HG03460 (cell line): Measurements from ENCODE around the gene FBF1.
"Not testable (repeated sequence)": the region's sequence is repeated elsewhere in the genome, so short reads cannot be mapped to it uniquely, and the experiment has no call there.

ENCODE experiments used
- ATAC-seq: cut with Tn5 transposase; IDR thresholded peaks from one replicate; pipeline ENCODE4 v1.9.1; 2021; ENCODE audit not compliant: unreplicated experiment

FBF1 gene, protein sequence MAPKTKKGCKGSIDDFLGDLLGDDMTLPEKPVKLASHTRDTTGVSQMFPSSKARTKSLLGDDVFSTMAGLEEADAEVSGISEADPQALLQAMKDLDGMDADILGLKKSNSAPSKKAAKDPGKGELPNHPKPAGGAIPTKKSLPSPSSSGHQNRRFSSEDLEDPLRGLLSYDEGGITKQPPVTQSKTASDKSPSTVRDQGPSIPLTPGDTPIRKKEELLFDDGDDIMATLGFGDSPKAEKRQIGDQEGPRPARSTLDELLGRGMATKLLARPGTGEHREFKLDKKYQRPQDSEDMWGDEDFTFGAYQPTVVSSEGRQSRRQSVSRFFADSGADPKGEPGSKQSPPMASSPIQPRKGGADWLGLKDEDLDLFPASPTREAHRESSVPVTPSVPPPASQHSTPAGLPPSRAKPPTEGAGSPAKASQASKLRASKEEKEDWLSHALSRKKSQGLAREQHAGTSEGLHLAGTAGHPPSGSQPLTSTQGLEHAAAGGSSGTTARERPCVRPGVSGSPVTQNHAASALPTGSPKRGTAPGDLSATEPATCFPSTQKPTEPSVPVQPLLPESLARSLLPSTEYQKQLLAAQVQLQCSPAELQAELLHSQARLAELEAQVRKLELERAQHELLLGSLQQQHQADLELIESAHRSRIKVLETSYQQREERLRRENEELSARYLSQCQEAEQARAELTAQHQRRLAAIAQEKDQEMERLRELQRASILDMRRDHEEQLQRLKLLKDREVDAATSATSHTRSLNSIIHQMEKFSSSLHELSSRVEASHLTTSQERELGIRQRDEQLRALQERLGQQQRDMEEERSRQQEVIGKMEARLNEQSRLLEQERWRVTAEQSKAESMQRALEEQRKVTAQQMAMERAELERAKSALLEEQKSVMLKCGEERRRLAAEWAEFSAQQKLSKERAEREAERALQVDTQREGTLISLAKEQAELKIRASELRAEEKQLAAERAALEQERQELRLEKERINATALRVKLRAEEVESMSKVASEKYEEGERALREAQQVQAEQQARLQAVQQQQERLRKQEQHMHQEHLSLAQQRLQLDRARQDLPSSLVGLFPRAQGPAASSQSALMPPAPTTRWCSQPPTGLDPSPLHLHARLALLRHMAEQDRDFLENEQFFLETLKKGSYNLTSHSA

DNA sequence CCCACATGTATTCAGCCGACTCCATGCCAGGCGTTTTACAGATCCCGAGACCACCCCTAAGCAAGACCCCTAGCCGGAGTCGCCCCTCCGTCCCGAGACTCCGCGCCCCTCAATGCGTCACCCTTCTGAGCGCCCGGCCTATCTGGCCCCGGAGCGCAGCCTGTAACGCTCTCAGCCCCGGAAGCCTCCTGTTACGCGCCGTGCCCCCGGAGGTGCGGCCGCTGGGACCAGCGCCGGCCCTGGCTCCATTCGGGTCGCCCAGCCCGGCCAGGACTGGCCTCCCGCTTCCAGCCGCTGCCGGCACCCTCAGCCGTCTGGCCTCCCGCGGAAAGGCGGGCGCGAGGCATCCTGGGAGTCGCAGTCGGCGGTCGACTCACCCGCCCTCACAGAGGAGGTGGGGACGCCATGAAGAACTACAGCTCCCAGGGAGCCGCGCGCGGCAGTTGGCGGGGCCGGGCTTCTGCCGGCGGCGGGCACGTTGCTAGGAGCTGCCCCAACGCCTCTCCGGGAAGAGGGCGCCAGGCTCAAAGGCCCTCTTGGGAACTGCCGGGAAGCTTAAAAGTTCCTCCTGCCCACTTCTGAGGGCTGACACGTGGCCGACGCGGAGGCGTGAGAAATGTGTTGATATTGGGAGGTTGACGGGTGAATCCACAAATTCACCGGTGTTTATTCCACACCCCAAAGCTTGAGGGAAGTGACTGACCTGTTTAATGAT, at the start of gene FBF1:
Gene FBF1, minus strand, starts transcription at position 316 of the 715 bp plus-strand sequence. CDS start 2,893 bp downstream, outside the sequence.
- peak; percentile 97 for ATAC-seq

DNA sequence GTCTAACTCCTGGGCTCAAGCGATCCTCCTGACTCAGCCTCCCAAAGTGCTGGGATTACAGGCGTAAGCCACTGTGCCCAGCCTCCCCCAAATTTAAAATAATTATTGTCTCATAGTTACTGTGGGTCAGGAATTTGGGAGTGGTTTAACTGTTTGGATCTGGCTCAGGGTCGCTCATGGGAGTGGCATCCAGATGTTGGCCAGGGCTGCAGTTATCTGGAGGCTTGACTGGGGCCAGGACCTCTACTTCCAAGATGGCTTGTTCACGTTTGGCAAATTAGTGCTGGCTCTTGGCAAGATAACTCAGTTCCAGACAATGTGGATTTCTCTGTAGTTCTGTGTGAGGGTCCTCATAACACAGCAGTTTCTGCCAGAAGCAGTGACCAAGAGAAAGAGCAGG, 46.2 kb upstream of the FBF1 start:
- no peak for ATAC-seq

- ATAC-seq: no peak
Observed at GRCh38 chr17:75985986-75986385, 45.1 kb upstream of the FBF1 start.

GRCh38 chr17:75983501-75984181, 42.8 kb upstream of the FBF1 start:
- ATAC-seq: no peak

- no peak for ATAC-seq
Observed at GRCh38 chr17:75981019-75981615, 40.3 kb upstream of the FBF1 start.

GRCh38 chr17:75980188-75981018, 39.6 kb upstream of the FBF1 start:
- no peak for ATAC-seq

DNA sequence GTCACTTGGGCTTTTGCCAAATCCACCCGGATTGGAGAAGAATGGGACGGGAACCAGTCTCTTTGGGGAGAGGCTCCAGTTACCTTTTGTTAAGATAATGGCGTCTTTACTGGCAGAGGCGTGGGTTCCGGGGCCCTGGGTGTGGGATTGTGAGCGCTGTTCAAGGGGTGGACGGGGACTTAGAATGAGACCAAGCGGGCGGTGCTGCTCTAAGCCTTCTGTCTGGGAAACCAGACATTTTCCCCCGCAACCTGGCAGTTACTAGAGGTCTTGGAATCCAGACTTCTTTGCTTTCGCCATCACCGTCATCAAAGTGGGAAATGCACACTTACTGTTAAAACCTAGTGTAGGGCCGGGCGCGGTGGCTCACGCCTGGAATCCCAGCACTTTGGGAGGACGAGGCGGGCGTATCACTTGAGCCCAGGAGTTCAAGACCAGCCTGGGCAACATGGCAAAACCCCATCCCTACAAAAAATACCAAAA, 38.9 kb upstream of the FBF1 start:
- ATAC-seq: peak; percentile 18

DNA sequence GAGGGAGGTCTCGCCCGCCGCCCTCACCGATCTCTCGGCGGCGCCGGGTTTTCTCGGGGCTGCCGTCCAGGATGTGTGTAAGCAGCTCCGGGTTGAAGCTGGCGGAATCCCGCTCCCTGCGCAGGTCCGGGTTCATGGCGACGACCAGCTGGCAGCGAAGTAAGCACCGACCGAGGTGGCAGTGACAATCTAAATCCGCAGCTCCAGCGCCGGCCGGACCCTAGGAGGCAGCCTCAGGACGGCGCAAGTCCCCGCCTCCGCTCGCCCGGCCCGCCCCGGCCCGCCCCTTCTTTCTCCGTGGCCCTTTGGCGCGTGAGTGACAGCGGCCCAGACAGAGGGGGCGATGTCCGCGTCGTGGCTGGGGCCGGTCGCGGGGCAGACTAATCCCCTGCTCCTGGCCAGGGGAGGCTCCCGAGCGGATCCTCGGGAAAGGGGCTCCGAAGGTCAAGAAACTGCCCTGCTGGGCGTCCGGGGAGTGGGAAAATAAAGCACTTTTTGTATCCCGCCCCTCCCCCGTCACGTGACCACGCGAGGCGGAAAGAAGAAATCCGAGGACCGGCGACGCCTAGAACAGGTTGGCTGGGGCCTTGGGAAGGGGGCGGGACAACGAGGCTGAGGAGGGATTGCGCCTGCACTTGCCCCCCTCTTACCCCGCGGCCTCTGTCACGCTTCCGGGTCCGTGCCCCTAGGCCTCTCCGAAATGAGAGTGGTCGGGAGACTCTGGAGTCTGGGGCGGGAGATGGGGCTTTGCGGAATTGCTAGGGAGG, 38.3 kb upstream of the FBF1 start, which contains the start of the genes ACOX1 and TEN1:
Gene ACOX1, minus strand, starts transcription at position 229 of the 767 bp plus-strand sequence. Its CDS starts 93 bp downstream, at position 136.
Gene TEN1, plus strand, starts transcription at position 303 of the 767 bp plus-strand sequence. CDS start 6,953 bp downstream, outside the sequence.
- peak; percentile 92 for ATAC-seq

DNA sequence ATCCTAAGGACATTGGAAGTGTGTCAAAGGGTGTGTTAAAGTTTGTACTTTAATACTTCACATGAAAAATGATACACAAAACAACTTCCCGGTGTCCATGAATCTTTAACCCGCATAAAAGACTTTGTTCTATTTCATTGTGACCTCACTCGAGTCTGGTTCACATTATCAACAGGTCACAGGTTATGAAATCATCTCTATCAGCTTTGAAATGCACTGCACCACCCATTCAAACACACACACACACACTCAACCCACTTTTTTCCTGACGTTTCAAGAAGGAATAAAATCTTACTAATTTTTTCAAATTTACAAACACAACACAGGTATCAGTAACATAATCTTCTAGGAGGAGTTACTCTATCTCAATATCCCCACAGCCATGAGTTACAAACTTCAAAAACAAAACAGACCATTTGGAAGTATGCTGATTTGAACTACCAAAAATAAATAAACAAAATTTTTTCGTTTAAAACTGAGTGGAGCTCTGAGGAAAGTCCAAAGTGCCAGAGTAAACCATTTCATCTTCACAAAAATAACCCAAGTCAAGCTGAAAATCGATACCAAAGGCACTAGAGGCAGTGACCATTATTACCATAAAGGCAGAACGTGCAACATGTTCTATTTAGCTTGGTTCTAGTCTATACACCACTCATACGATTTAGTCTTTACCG, 35.5 kb upstream of the FBF1 start:
- ATAC-seq: no peak

DNA sequence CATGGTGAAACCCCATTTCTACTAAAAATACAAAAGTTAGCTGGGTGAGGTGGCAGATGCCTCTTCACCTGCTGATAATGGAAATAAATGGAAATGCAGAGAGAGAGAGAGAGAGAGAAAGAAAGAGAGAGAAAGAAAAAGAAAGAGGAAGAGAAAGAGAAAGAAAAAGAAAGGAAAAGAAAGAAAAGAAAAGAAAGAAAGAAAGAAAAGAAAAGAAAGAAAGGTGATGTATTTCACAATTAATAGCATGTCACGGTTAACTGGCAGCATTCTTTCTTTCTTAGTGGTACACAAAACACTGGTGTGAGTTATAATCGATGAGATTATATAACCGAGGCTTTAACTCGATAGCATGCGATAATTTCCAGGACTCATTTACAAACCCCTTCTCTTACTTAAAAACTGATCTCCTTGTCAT, 34.9 kb upstream of the FBF1 start:
- no peak for ATAC-seq

DNA sequence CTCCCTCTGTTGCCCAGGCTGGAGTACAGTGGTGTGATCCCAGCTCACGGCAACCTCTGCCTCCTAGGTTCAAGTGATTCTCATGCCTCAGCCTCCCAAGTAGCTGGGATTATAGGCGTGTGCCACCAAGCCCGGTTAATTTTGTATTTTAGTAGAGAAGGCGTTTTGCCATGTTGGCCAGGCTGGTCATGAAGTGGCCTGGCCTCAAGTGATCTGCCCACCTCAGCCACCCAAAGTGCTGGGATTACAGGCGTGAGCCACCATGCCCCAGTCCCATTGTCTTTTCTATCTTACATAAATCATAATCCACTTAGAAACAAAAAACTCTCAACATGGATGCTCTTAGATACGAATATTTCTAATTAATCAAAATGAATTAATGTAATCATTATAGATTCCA, 34.3 kb upstream of the FBF1 start:
- not testable (repeated sequence) for ATAC-seq

DNA sequence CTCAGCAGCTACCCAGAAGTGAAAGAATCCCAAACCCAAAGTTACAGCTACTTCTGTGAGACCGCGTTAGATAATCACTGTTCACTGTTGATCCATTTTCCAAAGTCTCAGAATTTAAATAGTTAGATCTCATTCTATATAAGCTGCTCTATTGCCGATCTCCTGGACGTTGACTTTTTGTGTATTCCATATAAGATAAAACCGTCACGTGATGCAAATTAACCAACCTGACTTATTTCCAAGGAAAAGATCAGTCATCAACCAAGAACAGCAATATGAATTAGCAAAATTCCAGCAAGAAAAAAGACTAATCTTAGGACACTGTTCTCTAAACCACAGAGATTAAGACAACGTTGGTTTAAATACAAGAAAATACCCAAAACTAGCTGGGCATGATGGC, 29.8 kb upstream of the FBF1 start:
- ATAC-seq: no peak

- no peak for ATAC-seq
Observed at GRCh38 chr17:75970011-75970523, 29.2 kb upstream of the FBF1 start.

- not testable (repeated sequence) for ATAC-seq
Observed at GRCh38 chr17:75969044-75969443, 28.2 kb upstream of the FBF1 start.

GRCh38 chr17:75965468-75965867, 24.6 kb upstream of the FBF1 start:
- no peak for ATAC-seq

GRCh38 chr17:75959839-75960511, 19.1 kb upstream of the FBF1 start:
- no peak for ATAC-seq
